ENCODE measurements around the gene BIRC5. TPM values are rescaled to one million over a fixed set of nuclear protein-coding genes. Genes with fewer than 3 reads are reported as not detected.
"Not testable (repeated sequence)": the region's sequence is repeated elsewhere in the genome, so short reads cannot be mapped to it uniquely, and the experiment has no call there.

Gene BIRC5
- polyA plus RNA-seq, 3 donors from 2014 or later: 3.6 to 5.5 (median 4.5) TPM

DNA sequence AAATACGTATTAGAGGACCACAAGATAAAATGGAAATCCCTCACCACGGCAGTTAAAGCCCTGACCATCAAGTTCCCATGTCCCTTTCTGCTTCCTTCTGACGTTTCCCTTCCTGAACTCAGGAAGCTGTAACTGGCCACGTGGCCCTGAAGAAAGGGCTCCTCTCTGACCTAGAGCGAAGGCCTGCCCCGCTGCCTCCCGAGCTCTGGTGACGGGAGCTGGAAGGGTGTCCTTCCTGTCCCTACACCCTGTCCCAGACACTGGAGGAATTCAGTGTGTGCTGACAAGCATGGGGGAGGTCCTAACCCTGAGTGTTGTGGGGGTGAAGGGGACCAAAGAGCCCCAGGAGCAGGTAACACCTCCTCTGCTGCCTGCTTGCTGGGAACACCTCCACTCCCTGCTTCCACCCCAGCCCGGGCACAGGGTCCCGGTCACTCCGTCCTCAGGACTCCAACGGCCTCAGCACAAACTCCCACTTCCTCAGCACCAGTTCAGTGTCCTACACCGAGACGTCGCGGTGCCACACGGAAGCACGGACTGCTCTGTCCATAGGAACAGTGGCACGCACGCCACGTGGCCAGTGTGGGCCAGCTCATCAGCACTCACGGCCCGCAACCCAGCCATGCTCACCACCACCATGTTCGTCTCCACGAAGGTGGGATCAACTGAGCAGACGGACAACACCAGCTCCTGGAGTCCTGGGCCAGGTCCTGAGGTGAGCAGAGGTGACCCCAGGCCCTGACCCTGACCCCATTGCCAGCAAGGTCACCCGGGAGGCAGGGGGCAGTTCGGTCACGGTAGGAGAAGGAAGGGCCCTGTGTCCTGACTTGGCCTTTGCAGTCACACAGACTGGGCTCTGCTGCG lies 34.2 kb downstream of the BIRC5 start:
- DNase-seq: no peak

DNA sequence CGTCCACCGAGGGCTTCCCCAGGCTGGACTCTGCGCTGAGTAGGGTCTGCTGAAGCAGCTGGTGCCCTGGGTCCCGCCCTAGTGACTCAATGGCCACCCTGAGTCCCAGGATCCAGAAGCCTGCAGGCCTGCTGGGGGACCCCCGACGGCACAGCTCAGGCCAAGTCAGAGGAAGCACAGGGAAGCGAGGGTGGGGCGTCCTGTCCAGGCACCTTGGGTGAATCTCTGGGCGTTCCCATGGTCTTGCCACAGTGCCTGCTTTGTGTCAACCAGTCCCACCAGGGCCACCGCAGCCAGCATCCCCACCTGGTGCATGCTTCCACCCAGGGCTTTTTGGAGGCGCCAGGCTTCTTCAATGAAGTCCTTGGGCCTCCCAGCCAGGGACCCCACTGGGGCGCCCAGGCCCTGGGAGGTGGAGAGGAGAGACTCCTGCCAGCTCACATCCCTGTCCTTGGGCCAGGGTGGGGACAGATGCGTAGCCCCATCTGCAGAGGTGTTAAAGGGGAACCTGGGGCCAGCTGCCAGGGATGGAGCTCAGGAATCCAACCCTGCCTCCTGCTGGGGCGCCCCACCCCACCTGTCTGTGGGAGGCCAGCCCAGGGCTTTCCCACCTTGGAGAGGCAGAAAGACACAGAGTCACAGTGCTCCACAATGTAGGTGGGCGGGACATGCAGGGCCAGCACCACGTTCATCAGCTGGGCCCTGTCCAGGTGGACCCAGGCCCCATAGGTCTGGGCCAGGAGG lies 35.2 kb downstream of the BIRC5 start:
- no peak overlapping the region for H3K27ac Mint-ChIP-seq
- no peak for DNase-seq

More for the DNA sequence above, 34.2 kb downstream of the BIRC5 start:
- Mint-ChIP-seq H3K4me3 (no peak overlapping the region), H3K4me1 (peaks cover 13 to 15% of the 10 kb centered on the region in 2 donors), H3K27me3 (ENCODE audit: low read depth in 3 of 3) (peaks cover 2 to 5% (median 2%) of the 10 kb centered on the region in 3 donors), H3K36me3 (peaks cover 0 to 2% (median 0%) of the 10 kb centered on the region in 3 donors), H3K9me3 (no peaks in the 10 kb centered on the region), H3K27ac (no peak overlapping the region)

DNA sequence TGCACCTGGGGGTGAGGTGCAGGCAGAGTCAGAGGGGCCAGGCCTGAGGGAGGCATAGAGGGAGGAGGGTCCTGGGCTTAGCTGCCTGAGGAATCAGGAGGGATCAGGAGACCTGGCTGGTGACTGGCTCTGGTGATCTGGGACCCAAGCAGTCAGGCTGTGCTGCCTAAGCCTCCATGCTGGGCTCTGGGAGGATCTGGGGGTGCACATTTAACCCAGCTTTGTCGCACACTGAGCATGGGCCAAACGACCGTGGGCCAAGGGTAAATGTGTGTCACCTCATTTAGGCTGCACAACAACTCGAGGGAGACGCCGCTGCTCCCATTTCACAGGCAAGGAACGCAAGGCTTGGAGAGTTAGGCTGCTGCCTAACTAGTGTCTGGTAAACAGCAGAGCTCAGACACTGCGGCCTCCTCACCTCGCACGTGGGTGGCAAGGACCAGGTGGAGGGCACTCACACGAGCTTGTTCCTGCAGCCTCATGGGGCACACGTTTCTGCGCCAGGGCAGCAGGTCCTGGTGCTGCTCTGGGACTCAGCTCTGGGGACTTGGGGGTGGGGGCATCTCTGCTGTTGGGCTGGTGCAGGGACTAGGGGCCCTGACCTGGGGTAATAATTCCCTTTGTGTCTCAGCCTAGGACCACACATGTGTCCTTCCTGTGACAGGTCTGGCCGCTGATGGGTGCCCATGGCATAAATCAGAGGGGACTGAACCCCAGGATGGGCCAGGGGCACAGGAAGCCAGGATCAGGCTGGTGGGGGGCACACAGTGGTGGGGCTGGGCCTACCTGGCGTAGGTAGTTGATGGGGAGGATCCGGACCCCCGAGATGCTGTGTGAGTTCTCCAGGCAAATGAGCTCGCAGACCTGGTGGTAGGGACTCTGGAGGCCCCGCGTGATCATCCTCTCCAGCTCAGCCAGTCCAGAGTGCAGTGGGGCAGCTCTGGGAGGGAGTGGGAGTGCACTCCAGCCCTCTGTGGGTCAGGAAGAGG lies 36.1 kb downstream of the BIRC5 start:
- H3K27ac Mint-ChIP-seq: no peak overlapping the region
- no peak for DNase-seq

More for the DNA sequence above, 35.2 kb downstream of the BIRC5 start:
- Mint-ChIP-seq H3K9me3 (no peaks in the 10 kb centered on the region), H3K36me3 (peaks cover 0 to 2% (median 0%) of the 10 kb centered on the region in 3 donors), H3K4me1 (peaks cover 14 to 17% of the 10 kb centered on the region in 2 donors), H3K4me3 (no peak overlapping the region), H3K27me3 (ENCODE audit: low read depth in 3 of 3) (peaks cover 2 to 5% (median 2%) of the 10 kb centered on the region in 3 donors)

DNA sequence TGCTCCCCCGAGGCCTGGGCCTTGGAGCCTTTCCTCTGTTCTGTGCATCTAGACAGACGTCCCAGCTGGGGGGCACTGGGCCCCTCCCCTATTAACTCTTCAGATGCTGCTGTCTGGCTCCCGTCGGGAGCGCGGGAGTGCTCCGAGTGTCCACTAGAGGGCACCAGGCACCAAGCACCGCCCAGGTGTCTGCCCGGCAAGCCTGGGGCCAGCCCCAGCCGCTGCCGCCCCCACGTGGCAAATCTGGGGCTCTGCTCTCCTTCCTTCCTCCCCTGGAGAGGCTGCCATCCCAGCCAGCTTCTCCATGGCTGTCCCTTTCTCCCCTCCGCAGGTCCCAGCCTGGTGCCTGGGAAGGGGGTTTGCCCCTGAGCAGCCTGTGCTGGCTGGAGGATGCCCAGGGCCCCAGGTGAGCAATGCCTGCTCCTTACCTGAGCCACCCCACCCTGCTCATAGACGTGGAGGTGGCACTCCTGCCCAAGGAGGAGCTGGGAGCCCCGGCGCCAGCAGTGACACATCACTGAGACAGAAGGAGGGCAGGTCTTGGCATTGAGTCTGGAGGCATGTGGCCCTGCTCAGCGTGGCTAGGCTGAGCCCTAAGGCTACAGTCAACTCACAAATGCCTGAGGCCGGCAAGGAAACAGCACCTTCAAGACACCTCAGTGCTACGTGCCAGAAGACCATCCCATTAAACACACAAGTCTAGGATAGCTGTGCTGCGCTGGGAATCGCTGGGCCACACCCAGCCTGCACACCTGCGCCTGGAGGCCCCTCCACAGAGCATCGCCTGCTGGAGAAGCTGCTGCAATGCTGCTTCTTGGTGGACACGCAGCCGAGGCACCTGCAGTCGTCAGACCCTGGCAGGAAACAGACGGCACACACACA lies 37.1 kb downstream of the BIRC5 start:
- peak; percentile 77 to 83 (median 82) for DNase-seq
- Mint-ChIP-seq H3K4me3 (peak overlapping the region in 1 of 5 donors; percentile 35), H3K27me3 (ENCODE audit: low read depth in 3 of 3) (peaks cover 4 to 5% (median 5%) of the 10 kb centered on the region in 3 donors), H3K9me3 (no peaks in the 10 kb centered on the region), H3K4me1 (peaks cover 20 to 22% of the 10 kb centered on the region in 2 donors), H3K27ac (no peak overlapping the region), H3K36me3 (no peaks in the 10 kb centered on the region)

More for the DNA sequence above, 36.1 kb downstream of the BIRC5 start:
- Mint-ChIP-seq H3K4me1 (peaks cover 20 to 22% of the 10 kb centered on the region in 2 donors), H3K9me3 (no peaks in the 10 kb centered on the region), H3K27me3 (ENCODE audit: low read depth in 3 of 3) (peaks cover 4 to 5% (median 4%) of the 10 kb centered on the region in 3 donors), H3K36me3 (peaks cover 0 to 2% (median 0%) of the 10 kb centered on the region in 3 donors), H3K4me3 (no peak overlapping the region)

DNA sequence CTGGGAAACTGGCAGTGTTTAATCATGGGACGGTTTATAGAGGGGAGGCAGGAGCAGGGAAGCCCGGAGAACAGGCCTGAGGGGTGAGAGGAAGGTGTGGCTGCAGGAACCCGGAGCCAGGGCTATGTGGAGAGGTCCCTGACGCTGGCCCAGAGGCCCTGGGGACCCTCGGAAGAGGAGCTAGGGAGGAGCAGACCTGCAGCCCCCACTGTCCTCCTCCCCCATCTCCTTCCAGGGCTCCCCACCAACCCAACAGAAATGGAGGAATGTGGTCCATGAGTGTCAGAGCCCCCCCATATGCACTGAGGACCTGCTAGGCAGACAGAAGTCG lies 37.7 kb downstream of the BIRC5 start:
- no peak overlapping the region for H3K27ac Mint-ChIP-seq

DNA sequence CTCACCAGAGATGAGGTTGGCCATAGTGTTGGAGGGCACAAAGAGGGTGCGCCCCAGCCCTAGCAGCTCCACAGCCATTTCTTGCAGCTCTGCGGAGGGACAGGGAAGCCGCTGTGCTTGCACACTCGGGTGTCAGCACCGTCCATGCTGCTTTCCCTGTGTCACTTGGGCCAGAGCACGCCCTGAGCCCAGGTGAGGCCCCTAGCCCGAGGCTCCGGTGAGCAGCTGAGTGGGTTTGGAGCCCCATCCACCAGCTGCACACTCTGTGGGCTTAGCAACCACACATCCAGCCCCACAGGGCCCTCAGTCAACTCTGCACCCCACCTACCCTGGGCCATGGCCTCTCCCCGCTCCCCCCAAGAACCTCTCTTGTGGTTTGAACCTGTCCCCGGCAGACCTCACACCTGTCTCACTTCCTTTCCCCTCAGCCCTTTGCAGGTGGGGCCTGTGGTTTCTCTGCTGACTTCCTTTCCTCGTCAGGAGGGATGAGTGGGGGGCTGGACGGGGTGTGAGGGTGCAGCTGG lies 38.1 kb downstream of the BIRC5 start:
- peaks cover 4 to 7% (median 5%) of the 10 kb centered on the region in 3 donors for H3K27me3 Mint-ChIP-seq (ENCODE audit: low read depth in 3 of 3)
- peak overlapping the region in 4 of 5 donors; percentile 35 to 79 (median 56) for H3K4me3 Mint-ChIP-seq
- peaks cover 20 to 22% of the 10 kb centered on the region in 2 donors for H3K4me1 Mint-ChIP-seq
- H3K36me3 Mint-ChIP-seq: no peaks in the 10 kb centered on the region
- peak overlapping the region in 3 of 6 donors; percentile 16 to 57 (median 40) for H3K27ac Mint-ChIP-seq
- H3K9me3 Mint-ChIP-seq: no peaks in the 10 kb centered on the region
- DNase-seq: peak; percentile 62 to 67 (median 64)

More for the DNA sequence above, 37.7 kb downstream of the BIRC5 start:
- Mint-ChIP-seq H3K4me1 (peaks cover 20 to 22% of the 10 kb centered on the region in 2 donors), H3K4me3 (peak overlapping the region in 1 of 5 donors; percentile 39), H3K36me3 (no peaks in the 10 kb centered on the region), H3K27me3 (ENCODE audit: low read depth in 3 of 3) (peaks cover 5 to 7% (median 5%) of the 10 kb centered on the region in 3 donors), H3K9me3 (no peaks in the 10 kb centered on the region)
- DNase-seq: no peak

DNA sequence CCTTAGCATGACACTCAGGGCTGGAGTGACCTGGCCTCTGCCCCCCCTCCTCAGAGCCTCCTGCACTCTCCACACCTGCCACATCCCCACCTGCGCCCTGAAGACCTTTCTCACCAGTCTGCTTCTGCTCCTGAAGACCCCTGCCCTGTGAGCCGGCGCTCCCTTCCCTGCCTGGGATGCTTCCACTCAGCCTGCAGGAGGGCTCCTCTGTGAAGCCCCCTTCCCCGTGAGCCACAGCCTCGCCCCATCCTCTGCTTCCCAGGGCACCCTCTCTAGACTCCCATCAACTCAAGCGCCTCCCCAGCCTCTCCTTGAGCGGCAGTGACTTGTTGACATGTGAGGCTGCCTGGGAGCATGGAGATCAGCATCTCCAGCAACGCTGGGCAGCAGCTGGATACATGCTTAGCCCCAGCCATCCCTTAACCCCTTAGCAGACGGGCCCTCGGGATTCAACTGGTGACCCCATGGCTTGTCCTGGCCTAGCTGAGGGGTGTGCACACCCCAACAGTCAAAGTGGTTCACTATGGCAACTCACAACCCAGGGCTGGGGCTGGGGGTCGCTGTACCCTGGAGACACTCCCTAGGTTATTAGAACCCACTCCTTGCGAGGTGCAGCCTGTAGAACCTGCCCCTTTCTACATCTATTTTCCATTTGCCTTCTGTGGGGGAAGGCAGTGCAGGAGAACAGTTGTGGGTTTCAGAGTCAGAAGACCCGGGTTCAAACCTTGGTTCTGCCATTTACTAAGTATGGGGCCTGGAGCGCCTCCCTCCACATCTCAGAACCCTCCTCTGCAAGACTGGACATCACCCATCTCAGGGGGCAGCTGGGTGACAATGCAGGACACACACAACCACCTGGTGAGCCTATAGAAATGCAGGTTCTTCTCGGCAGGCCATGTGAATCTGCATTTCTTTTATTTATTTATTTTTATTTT lies 38.9 kb downstream of the BIRC5 start:
- peak overlapping the region; percentile 60 to 79 (median 66) for H3K4me3 Mint-ChIP-seq
- H3K27me3 Mint-ChIP-seq (ENCODE audit: low read depth in 3 of 3): peaks cover 3 to 5% (median 5%) of the 10 kb centered on the region in 3 donors
- no peak for DNase-seq
- H3K36me3 Mint-ChIP-seq: no peaks in the 10 kb centered on the region
- peak overlapping the region in 3 of 6 donors; percentile 40 to 57 (median 46) for H3K27ac Mint-ChIP-seq
- H3K9me3 Mint-ChIP-seq: no peaks in the 10 kb centered on the region
- peaks cover 20 to 22% of the 10 kb centered on the region in 2 donors for H3K4me1 Mint-ChIP-seq

DNA sequence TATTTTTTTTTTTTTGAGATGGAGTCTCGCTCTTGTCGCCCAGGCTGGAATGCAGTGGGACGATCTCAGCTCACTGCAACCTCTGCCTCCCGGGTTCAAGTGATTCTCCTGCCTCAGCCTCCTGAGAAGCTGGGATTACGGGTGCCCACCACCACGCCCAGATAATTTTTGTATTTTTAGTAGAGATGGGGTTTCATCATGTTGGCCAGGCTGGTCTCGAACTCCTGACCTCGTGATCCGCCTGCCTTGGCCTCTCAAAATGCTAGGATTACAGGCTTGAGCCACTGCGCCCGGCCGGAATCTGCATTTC lies 39.5 kb downstream of the BIRC5 start:
- Mint-ChIP-seq H3K4me3 (peak overlapping the region; percentile 61 to 83 (median 82)), H3K4me1 (peaks cover 20 to 23% of the 10 kb centered on the region in 2 donors), H3K27ac (peak overlapping the region in 1 of 6 donors; percentile 34)
- H3K36me3 Mint-ChIP-seq; DNase-seq; H3K9me3 Mint-ChIP-seq; H3K27me3 Mint-ChIP-seq (ENCODE audit: low read depth in 3 of 3): not testable (repeated sequence)

DNA sequence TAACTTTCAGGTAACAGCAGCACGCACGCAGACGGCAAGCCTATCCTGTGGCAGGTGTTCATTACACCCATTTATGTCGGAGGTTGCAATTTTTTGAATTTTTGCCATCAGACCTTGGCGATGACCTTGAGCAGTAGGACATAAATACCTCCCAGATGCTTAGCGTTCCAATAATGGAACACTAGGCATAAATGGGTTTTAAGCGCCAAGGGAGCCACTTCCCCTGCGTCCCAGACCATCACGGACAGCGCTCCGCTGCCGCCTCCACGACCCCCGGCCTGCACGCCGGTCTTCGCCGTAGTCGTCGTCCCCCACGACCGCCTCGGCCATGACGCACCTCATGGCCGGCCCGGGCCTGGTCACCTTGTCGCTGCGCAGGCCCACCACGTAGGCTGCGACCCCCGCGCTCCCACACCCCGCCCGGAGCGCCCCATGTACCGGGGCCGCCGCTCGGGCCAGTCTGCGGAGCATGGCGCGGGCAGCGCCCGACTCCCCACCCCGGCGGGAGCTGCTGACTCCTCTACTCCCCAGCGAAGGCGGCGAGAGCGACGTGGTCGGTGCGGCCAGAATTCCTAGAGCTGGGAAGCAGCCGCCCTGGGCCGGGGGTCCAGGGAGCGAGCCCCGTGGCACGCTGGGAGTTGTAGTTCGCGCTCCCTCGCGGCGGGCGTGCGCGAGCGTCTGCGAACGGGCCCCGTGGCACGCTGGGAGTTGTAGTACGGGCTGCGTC lies 40.1 kb downstream of the BIRC5 start:
- DNase-seq: peak; percentile 68 to 74 (median 71)
- Mint-ChIP-seq H3K4me1 (peaks cover 20 to 23% of the 10 kb centered on the region in 2 donors), H3K27me3 (ENCODE audit: low read depth in 3 of 3) (peaks cover 3 to 5% (median 5%) of the 10 kb centered on the region in 3 donors)

DNA sequence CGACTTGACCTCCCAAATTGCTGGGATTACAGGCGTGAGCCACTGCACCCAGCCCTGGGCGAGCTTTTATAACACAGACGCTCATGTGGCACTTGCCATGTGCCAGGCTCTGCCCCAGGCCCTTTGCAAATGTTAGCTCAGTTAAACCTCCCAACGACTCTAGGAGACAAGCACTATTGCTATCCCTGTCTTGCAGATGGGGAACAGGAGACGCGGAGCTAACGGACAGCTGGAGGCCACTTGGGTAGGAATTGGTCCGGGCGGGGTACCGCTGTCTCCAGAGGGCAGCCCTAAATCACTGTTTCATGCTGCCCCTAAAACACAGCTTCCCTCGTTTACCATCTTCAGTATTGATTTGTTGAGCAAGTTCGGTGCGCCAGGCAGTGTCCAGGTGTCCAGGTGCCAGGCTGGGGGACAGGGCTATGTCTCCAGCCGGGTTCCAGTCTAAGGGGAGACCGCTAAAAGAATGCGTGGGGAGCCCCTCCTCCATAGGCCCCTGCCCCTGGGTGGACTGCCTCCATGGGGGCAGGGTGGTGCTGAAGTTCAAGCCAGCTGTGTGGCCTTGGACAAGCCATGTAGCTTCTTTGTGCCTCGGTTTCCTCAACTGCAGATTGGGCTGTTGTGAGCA lies 41.1 kb downstream of the BIRC5 start:
- Mint-ChIP-seq H3K27me3 (ENCODE audit: low read depth in 3 of 3) (peaks cover 3 to 9% (median 5%) of the 10 kb centered on the region in 3 donors), H3K4me3 (peak overlapping the region; percentile 60 to 82 (median 66)), H3K36me3 (no peaks in the 10 kb centered on the region), H3K27ac (peak overlapping the region in 1 of 6 donors; percentile 74), H3K4me1 (peaks cover 20 to 23% of the 10 kb centered on the region in 2 donors), H3K9me3 (no peaks in the 10 kb centered on the region)
- no peak for DNase-seq

More for the DNA sequence above, 40.1 kb downstream of the BIRC5 start:
- Mint-ChIP-seq H3K9me3 (no peaks in the 10 kb centered on the region), H3K4me3 (peak overlapping the region; percentile 63 to 83 (median 82)), H3K36me3 (no peaks in the 10 kb centered on the region), H3K27ac (peak overlapping the region in 3 of 6 donors; percentile 72 to 78 (median 77))

Measured in immature natural killer cell (primary cell).